H9 (cell line): ENCODE data around the gene TCIRG1. TPM values are rescaled to one million over a fixed set of nuclear protein-coding genes. Genes with fewer than 3 reads are reported as not detected.
"Not testable (repeated sequence)": the region's sequence is repeated elsewhere in the genome, so short reads cannot be mapped to it uniquely, and the experiment has no call there.

ENCODE experiments used
- DNase-seq: peaks from one replicate; pipeline ENCODE4 v3.0.0-alpha.2; 2017
- H2AFZ ChIP-seq: one replicate; pipeline ENCODE4 v1.6.1; 2013; ENCODE audit warnings: mild to moderate bottlenecking, low read length, control low read depth, moderate library complexity
- H2AK5ac ChIP-seq: 2 replicates; pipeline ENCODE4 v1.6.1; 2013; ENCODE audit warnings: low read length, control low read depth, mixed read lengths; ENCODE audit not compliant: insufficient read length
- H2BK120ac ChIP-seq: one replicate; pipeline ENCODE4 v1.6.1; 2013; ENCODE audit warnings: low read depth, mild to moderate bottlenecking, low read length, control low read depth, inconsistent platforms; ENCODE audit not compliant: poor library complexity, severe bottlenecking
- H2BK12ac ChIP-seq: 2 replicates; pipeline ENCODE4 v1.6.1; 2013; ENCODE audit warnings: low read length, control low read depth, mixed read lengths, low read depth; ENCODE audit not compliant: insufficient read length
- H2BK15ac ChIP-seq: 2 replicates; pipeline ENCODE4 v1.6.1; 2013; ENCODE audit warnings: low read depth, low read length, control low read depth
- H2BK20ac ChIP-seq: one replicate; pipeline ENCODE4 v1.6.1; 2013; ENCODE audit warnings: low read depth, mild to moderate bottlenecking, low read length, control low read depth, inconsistent platforms; ENCODE audit not compliant: poor library complexity, severe bottlenecking
- H2BK5ac ChIP-seq: 2 replicates; pipeline ENCODE4 v1.6.1; 2013; ENCODE audit warnings: low read length, control low read depth, mixed read lengths; ENCODE audit not compliant: insufficient read length
- H3K14ac ChIP-seq: 2 replicates; pipeline ENCODE4 v1.6.1; 2013; ENCODE audit warnings: low read length, control low read depth; ENCODE audit not compliant: insufficient read depth
- H3K18ac ChIP-seq: 2 replicates; pipeline ENCODE4 v1.6.1; 2013; ENCODE audit warnings: low read depth, mild to moderate bottlenecking, mixed read lengths, low read length, control low read depth; ENCODE audit not compliant: insufficient read length
- H3K23ac ChIP-seq: 2 replicates; pipeline ENCODE4 v1.6.1; 2013; ENCODE audit warnings: low read length, control low read depth, mixed read lengths, low read depth; ENCODE audit not compliant: insufficient read length
- H3K23me2 ChIP-seq: 2 replicates; pipeline ENCODE4 v1.6.1; 2013; ENCODE audit warnings: low read depth, mild to moderate bottlenecking, mixed read lengths, low read length, control low read depth; ENCODE audit not compliant: insufficient read length, poor library complexity, severe bottlenecking
- H3K27ac ChIP-seq: 2 replicates; pipeline ENCODE4 v1.5.1; 2013; ENCODE audit warnings: low read length, control low read depth, mixed read lengths, low read depth; ENCODE audit not compliant: insufficient read length
- H3K27me3 ChIP-seq: 2 replicates; pipeline ENCODE4 v1.6.1; 2013; ENCODE audit warnings: low read length, control low read depth, inconsistent platforms; ENCODE audit not compliant: insufficient read depth
- H3K4ac ChIP-seq: 2 replicates; pipeline ENCODE4 v1.6.1; 2013; ENCODE audit warnings: low read depth, mild to moderate bottlenecking, control low read depth, inconsistent platforms, low read length, moderate library complexity
- H3K4me1 ChIP-seq: 2 replicates; pipeline ENCODE4 v1.6.1; 2013; ENCODE audit warnings: low read length, control low read depth, inconsistent platforms; ENCODE audit not compliant: insufficient read depth
- H3K4me2 ChIP-seq: 2 replicates; pipeline ENCODE4 v1.6.1; 2013; ENCODE audit warnings: low read length, control low read depth, mixed read lengths; ENCODE audit not compliant: insufficient read length, insufficient read depth
- H3K56ac ChIP-seq: 2 replicates; pipeline ENCODE4 v1.6.1; 2013; ENCODE audit warnings: low read depth, mild to moderate bottlenecking, mixed read lengths, low read length, control low read depth; ENCODE audit not compliant: insufficient read length
- H3K79me1 ChIP-seq: 2 replicates; pipeline ENCODE4 v1.6.1; 2013; ENCODE audit warnings: low read depth, mild to moderate bottlenecking, moderate library complexity, low read length, control low read depth, inconsistent platforms; ENCODE audit not compliant: insufficient read depth, poor library complexity, severe bottlenecking
- H3K79me2 ChIP-seq: 2 replicates; pipeline ENCODE4 v1.6.1; 2013; ENCODE audit warnings: low read length, control low read depth, inconsistent platforms; ENCODE audit not compliant: insufficient read depth
- H3K9ac ChIP-seq: 2 replicates; pipeline ENCODE4 v1.6.1; 2013; ENCODE audit warnings: low read length, control low read depth, mixed read lengths; ENCODE audit not compliant: insufficient read length; ENCODE audit errors: extremely low read depth
- H3K9me3 ChIP-seq: one replicate; pipeline ENCODE4 v1.6.1; 2013; ENCODE audit warnings: low read depth, low read length, inconsistent platforms; ENCODE audit not compliant: control insufficient read depth
- H3T11ph ChIP-seq: one replicate; pipeline ENCODE4 v1.6.1; 2013; ENCODE audit warnings: mild to moderate bottlenecking, low read length, control low read depth, inconsistent platforms
- H4K20me1 ChIP-seq: one replicate; pipeline ENCODE4 v1.6.1; 2013; ENCODE audit not compliant: control insufficient read depth, insufficient read length, insufficient read depth
- H4K5ac ChIP-seq: 2 replicates; pipeline ENCODE4 v1.6.1; 2013; ENCODE audit warnings: low read depth, mild to moderate bottlenecking, mixed read lengths, low read length, control low read depth; ENCODE audit not compliant: insufficient read length
- H4K8ac ChIP-seq: replicated peaks from 2 replicates; pipeline ENCODE4 v1.6.1; 2013; ENCODE audit warnings: low read length, control low read depth, mixed read lengths, low read depth; ENCODE audit not compliant: insufficient read length
- H4K91ac ChIP-seq: 2 replicates; pipeline ENCODE4 v1.6.1; 2013; ENCODE audit warnings: low read depth, mild to moderate bottlenecking, moderate library complexity, mixed read lengths, low read length, control low read depth; ENCODE audit not compliant: insufficient read length
- H3K27ac Mint-ChIP-seq, 3 experiments: 2 replicates in 2 of 3; 3 replicates in 1 of 3; pipeline ENCODE4 v1.8.0; 2020 to 2021; ENCODE audit warnings: mixed read lengths in 3 of 3, mild to moderate bottlenecking in 1 of 3, moderate library complexity in 1 of 3
- H3K27me3 Mint-ChIP-seq: 2 replicates; pipeline ENCODE4 v1.8.0; 2021; ENCODE audit warnings: low read depth, mild to moderate bottlenecking, moderate library complexity, mixed read lengths
- H3K36me3 Mint-ChIP-seq, 3 experiments: 2 replicates in 2 of 3; 3 replicates in 1 of 3; pipeline ENCODE4 v1.8.0; 2020 to 2021; ENCODE audit warnings: low read depth in 3 of 3, mixed read lengths in 3 of 3; ENCODE audit not compliant: insufficient read depth in 1 of 3
- H3K4me1 Mint-ChIP-seq, 2 experiments: 2 replicates each; pipeline ENCODE4 v1.8.0; 2020; ENCODE audit warnings: mixed read lengths in 2 of 2
- H3K4me3 Mint-ChIP-seq, 2 experiments: 2 replicates in 1 of 2; 3 replicates in 1 of 2; pipeline ENCODE4 v1.8.0; 2020 to 2021; ENCODE audit warnings: mild to moderate bottlenecking in 2 of 2, mixed read lengths in 2 of 2, moderate library complexity in 1 of 2
- H3K9me3 Mint-ChIP-seq, 2 experiments: 2 replicates in 1 of 2; 3 replicates in 1 of 2; pipeline ENCODE4 v1.8.0; 2020; ENCODE audit warnings: mild to moderate bottlenecking in 2 of 2, mixed read lengths in 2 of 2, moderate library complexity in 1 of 2
- CTCF ChIP-seq: fragments of 200-600 bp; sonication (generic); conservative IDR thresholded peaks from 3 replicates; pipeline ENCODE4 v1.8.0; 2021; ENCODE audit warnings: antibody characterized with exemption, mild to moderate bottlenecking
- WGBS: extraction: QIAGEN DNeasy Blood & Tissue Kit; methylation state at CpG from one replicate; pipeline ENCODE4 v1.1.7; 2013; ENCODE audit warnings: missing lambda C conversion rate, low lambda C conversion rate, mixed read lengths; ENCODE audit not compliant: insufficient read length; ENCODE audit errors: extremely low coverage; 5-methylcytosine and 5-hydroxymethylcytosine counted together
- total RNA-seq: library from RNA; stranded (reverse); gene quantifications from 2 replicates; pipeline ENCODE4 v1.2.1, GENCODE V29; 2021

Gene TCIRG1
- total RNA-seq, 1 experiment from 2014 or later = 24.4 TPM

- not testable (repeated sequence) for H3T11ph ChIP-seq, H4K5ac ChIP-seq, H3K4ac ChIP-seq, H2BK20ac ChIP-seq, H2BK12ac ChIP-seq, H3K36me3 Mint-ChIP-seq, H3K23ac ChIP-seq, DNase-seq, H3K79me2 ChIP-seq, H3K14ac ChIP-seq, H2BK5ac ChIP-seq, H3K56ac ChIP-seq, H4K91ac ChIP-seq, H3K23me2 ChIP-seq, H2AFZ ChIP-seq, H3K9me3 ChIP-seq, H2BK120ac ChIP-seq, H3K9me3 Mint-ChIP-seq, H4K8ac ChIP-seq, H4K20me1 ChIP-seq, H3K27ac ChIP-seq, H3K9ac ChIP-seq, H3K27ac Mint-ChIP-seq, H3K18ac ChIP-seq, H3K4me1 ChIP-seq, H2AK5ac ChIP-seq, H2BK15ac ChIP-seq, H3K79me1 ChIP-seq, H3K27me3 ChIP-seq
- peaks cover 9 to 13% of the 10 kb centered on the region in 2 experiments for H3K4me1 Mint-ChIP-seq
- peaks cover 13% of the 10 kb centered on the region for H3K27me3 Mint-ChIP-seq
- no CpG with 5 or more reads among the region's 70 CpGs for WGBS
- H3K4me3 Mint-ChIP-seq = peak overlapping the region; percentile 63 to 81
- peak overlapping the region; percentile 27 for H3K4me2 ChIP-seq
- peak; percentile 35; the same call in 2 of the 3 replicates for TF ChIP-seq CTCF
Measured at GRCh38 chr11:67991347-67992121, 47.3 kb upstream of the TCIRG1 start.
